ENCODE measurements around the gene MITF. TPM values are rescaled to one million over a fixed set of nuclear protein-coding genes. Genes with fewer than 3 reads are reported as not detected.

The MITF gene
- total and polyA plus RNA-seq, 2 of the 4 experiments (the other 2 are of a cell fraction), result 6.5 to 16.7 TPM

DNA sequence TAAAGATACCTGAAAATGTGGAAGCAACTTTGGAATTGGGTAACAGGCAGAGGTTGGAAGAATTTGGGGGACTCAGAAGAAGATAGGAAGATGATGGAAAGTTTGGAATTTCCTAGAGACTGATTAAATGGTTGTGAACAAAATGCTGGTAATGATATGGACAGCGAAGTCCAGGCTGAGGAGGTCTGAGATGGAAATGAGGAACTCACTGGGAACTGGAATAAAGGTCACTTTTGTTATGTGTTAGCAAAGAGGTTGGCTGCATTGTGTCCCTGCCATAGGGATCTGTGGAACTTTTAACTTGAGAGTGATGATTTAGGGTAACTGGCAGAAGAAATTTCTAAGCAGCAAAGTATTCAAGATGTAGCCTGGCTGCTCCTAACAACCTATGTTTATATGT, 13.0 kb downstream of the MITF start:
- H4K8ac ChIP-seq (ENCODE audit: low read depth in 2 of 2, low read length in 2 of 2), result no peak overlapping the region
- no peak overlapping the region for H2BK120ac ChIP-seq (ENCODE audit: low read depth, low read length)
- no peak overlapping the region for H3K27ac ChIP-seq (ENCODE audit: insufficient read depth, low read length)
- H2BK20ac ChIP-seq (ENCODE audit: low read depth, low read length), result no peak overlapping the region
- H2AK5ac ChIP-seq (ENCODE audit: low read depth, low read length), result 0 out of 2 replicates have a peak overlapping the region, but pooled peaks have one; percentile 32
- no peak overlapping the region for H3K9ac ChIP-seq (ENCODE audit: low read depth, low read length)
- no peak for ATAC-seq (ENCODE audit: low read depth)
- in situ Hi-C loops (cut with MboI; ENCODE audit: low sequenced_read_pairs) (no loop called here), intact Hi-C loops (cut with micrococcal nuclease) (no loop called here), dilution Hi-C loops (cut with HindIII; ENCODE audit: low sequenced_read_pairs, unreplicated experiment) (no loop called here)
- H3K56ac ChIP-seq (ENCODE audit: extremely low read depth, insufficient read depth, low read length), result no peak overlapping the region
- H3K27me3 ChIP-seq (ENCODE audit: control insufficient read depth, insufficient read depth, low read length), result no peaks in the 10 kb centered on the region
- no peak overlapping the region for H3K14ac ChIP-seq (replicated peaks; ENCODE audit: low read depth, low read length)
- H4K5ac ChIP-seq (ENCODE audit: low read depth, low read length), result no peak overlapping the region
- no CpG with 5 or more reads among the region's 1 CpG for whole genome bisulfite sequencing, 2 experiments (ENCODE audit: extremely low coverage in 2 of 2, insufficient read length in 1 of 2)
- peaks cover 17 to 39% of the 10 kb centered on the region in 2 experiments for H3K79me1 ChIP-seq (ENCODE audit: low read depth in 1 of 2, low read length in 2 of 2)
- H3K9me1 ChIP-seq (ENCODE audit: insufficient read depth, low read length), result peaks cover 15% of the 10 kb centered on the region
- no peak overlapping the region for H3K4me2 ChIP-seq (ENCODE audit: low read depth, low read length)
- H3K4me3 ChIP-seq (ENCODE audit: insufficient read depth, low read depth, low read length), result no peak overlapping the region
- peaks cover 19% of the 10 kb centered on the region for H3K4me1 ChIP-seq (ENCODE audit: control insufficient read depth, insufficient read depth, low read length)
- no peak overlapping the region for H3K4ac ChIP-seq (ENCODE audit: low read depth, low read length)
- H2AK9ac ChIP-seq (replicated peaks; ENCODE audit: low read depth, low read length, poor library complexity), result no peak overlapping the region
- BruUV-seq (replicated peaks), result no TSS peak
- H3K18ac ChIP-seq (ENCODE audit: low read depth, low read length), result no peak overlapping the region
- POLR2A ChIA-PET (ENCODE audit: unreplicated experiment), result no interaction called here
- TF ChIP-seq SMC3 (IDR thresholded peaks at IDR 0.05; ENCODE audit: low read depth, low read length), result no peak
- no peak for TF ChIP-seq RFX5 (IDR thresholded peaks at IDR 0.05; ENCODE audit: low read depth, low read length)
- no peak for TF ChIP-seq RAD21 (IDR thresholded peaks at IDR 0.05; ENCODE audit: low read length)
- no peak for TF ChIP-seq NFE2L2 (IDR thresholded peaks at IDR 0.05; ENCODE audit: low read depth, low read length)
- TF ChIP-seq MXI1 (IDR thresholded peaks at IDR 0.05; ENCODE audit: borderline replicate concordance, low read depth, low read length), result no peak
- TF ChIP-seq MAFK (IDR thresholded peaks at IDR 0.05; ENCODE audit: low read depth, low read length), result no peak
- no peak for TF ChIP-seq CEBPB (IDR thresholded peaks at IDR 0.05; ENCODE audit: low read depth, low read length)
- no peak overlapping the region for H4K91ac ChIP-seq (ENCODE audit: insufficient read depth, low read depth, low read length)
- peaks cover 6% of the 10 kb centered on the region for H3K9me3 ChIP-seq (ENCODE audit: control insufficient read depth, insufficient read depth, low read length)
- H3K23ac ChIP-seq (ENCODE audit: low read depth, low read length), result no peak overlapping the region
- no peak for DNase-seq
- no peak overlapping the region for H2BK15ac ChIP-seq (ENCODE audit: low read depth, low read length)
- CTCF ChIA-PET, result no interaction called here
- H2BK5ac ChIP-seq (ENCODE audit: low read depth, low read length, poor library complexity, severe bottlenecking), result no peak overlapping the region
- H3K36me3 ChIP-seq (ENCODE audit: control insufficient read depth, insufficient read depth, low read length), result peaks cover 1% of the 10 kb centered on the region; the same call in 1 of the 2 replicates
- H4K20me1 ChIP-seq (ENCODE audit: insufficient read depth, low read length), result peaks cover 3% of the 10 kb centered on the region; the same call in 1 of the 2 replicates
- no peak overlapping the region for H2AFZ ChIP-seq (replicated peaks; ENCODE audit: low read length, poor library complexity)

Data from IMR-90 (cell line).